GM12878 (cell line): Measurements from ENCODE around the gene C9orf153. TPM values are rescaled to one million over a fixed set of nuclear protein-coding genes. Genes with fewer than 3 reads are reported as not detected.

Experiments
- ATF3 ChIP-seq: IDR thresholded peaks from 2 replicates; pipeline ENCODE4 v1.6.1; 2011; ENCODE audit warnings: low read depth, mild to moderate bottlenecking, low read length, moderate library complexity, borderline replicate concordance; ENCODE audit errors: extremely low read depth
- BACH1 ChIP-seq: fragments of 450-650 bp; IDR thresholded peaks from 2 replicates; pipeline ENCODE4 v1.6.1; 2017; ENCODE audit warnings: mild to moderate bottlenecking, borderline replicate concordance
- CEBPZ ChIP-seq: fragments of 150-350 bp; IDR thresholded peaks from 2 replicates; pipeline ENCODE4 v1.6.1; 2016; ENCODE audit warnings: low read depth, low read length
- CREB1 ChIP-seq: IDR thresholded peaks from 2 replicates; pipeline ENCODE4 v1.6.1; 2012; ENCODE audit warnings: low read depth, mild to moderate bottlenecking, inconsistent platforms
- EED ChIP-seq: sonication (generic); IDR thresholded peaks from 2 replicates; pipeline ENCODE4 v1.6.1; 2016; ENCODE audit warnings: antibody characterized with exemption, low read depth
- FOXM1 ChIP-seq: IDR thresholded peaks from 2 replicates; pipeline ENCODE4 v1.6.1; 2012; ENCODE audit warnings: low read depth, mild to moderate bottlenecking, inconsistent platforms, low read length, moderate library complexity
- GATAD2B ChIP-seq: fragments of 450-650 bp; conservative IDR thresholded peaks from 2 replicates; pipeline ENCODE4 v1.6.1; 2017; ENCODE audit warnings: low read depth, mild to moderate bottlenecking, moderate library complexity
- HDGF ChIP-seq: fragments of 450-650 bp; IDR thresholded peaks from 2 replicates; pipeline ENCODE4 v1.6.1; 2016; ENCODE audit warnings: antibody characterized with exemption
- IKZF1 ChIP-seq: fragments of 450-650 bp; conservative IDR thresholded peaks from 2 replicates; pipeline ENCODE4 v1.6.1; 2017; ENCODE audit warnings: antibody characterized with exemption, mild to moderate bottlenecking
- MTA2 ChIP-seq: fragments of 450-650 bp; IDR thresholded peaks from 2 replicates; pipeline ENCODE4 v1.6.1; 2016; ENCODE audit warnings: low read depth, mild to moderate bottlenecking, moderate library complexity
- NFIC ChIP-seq: IDR thresholded peaks from 2 replicates; pipeline ENCODE4 v1.6.1; 2012; ENCODE audit warnings: low read depth, mild to moderate bottlenecking, inconsistent platforms, low read length, moderate library complexity
- PRDM15 ChIP-seq: fragments of 450-650 bp; formaldehyde crosslinking; IDR thresholded peaks from 2 replicates; pipeline ENCODE4 v1.4.0; 2020; ENCODE audit warnings: mild to moderate bottlenecking, moderate library complexity
- SIN3A ChIP-seq: IDR thresholded peaks from 2 replicates; pipeline ENCODE4 v1.6.1; 2012; ENCODE audit warnings: low read depth, low read length, improper control_type of control experiment
- SMAD5 ChIP-seq: IDR thresholded peaks from 2 replicates; pipeline ENCODE4 v1.6.1; 2016; ENCODE audit warnings: antibody characterized with exemption, low read depth
- SRF ChIP-seq, 2 experiments: IDR thresholded peaks; 2 replicates each; pipeline ENCODE4 v1.6.1; 2011; ENCODE audit warnings: low read depth in 2 of 2, low read length in 2 of 2, mild to moderate bottlenecking in 1 of 2, moderate library complexity in 1 of 2
- SUZ12 ChIP-seq: fragments of 200-600 bp; sonication (generic); IDR thresholded peaks from one replicate; pipeline ENCODE4 v1.6.1; 2018; ENCODE audit warnings: antibody characterized with exemption, mild to moderate bottlenecking; ENCODE audit not compliant: unreplicated experiment
- TCF12 ChIP-seq: IDR thresholded peaks from 2 replicates; pipeline ENCODE4 v1.6.1; 2011; ENCODE audit warnings: low read depth, mild to moderate bottlenecking, low read length
- TCF7 ChIP-seq: IDR thresholded peaks from 2 replicates; pipeline ENCODE4 v1.6.1; 2014; ENCODE audit warnings: antibody characterized with exemption, borderline replicate concordance
- ZBTB33 ChIP-seq: fragments of 450-650 bp; IDR thresholded peaks from 2 replicates; pipeline ENCODE4 v1.6.1; 2017; ENCODE audit warnings: mild to moderate bottlenecking
- ZNF24 ChIP-seq: fragments of 450-650 bp; IDR thresholded peaks from 2 replicates; pipeline ENCODE4 v1.6.1; 2017; ENCODE audit warnings: antibody characterized with exemption, mild to moderate bottlenecking
- ZNF274 ChIP-seq: IDR thresholded peaks from one replicate; pipeline ENCODE4 v1.8.0; 2011; ENCODE audit not compliant: insufficient read length, insufficient read depth
- ZSCAN29 ChIP-seq: fragments of 450-650 bp; IDR thresholded peaks from 2 replicates; pipeline ENCODE4 v1.6.1; 2017; ENCODE audit warnings: mild to moderate bottlenecking, moderate library complexity
- polyA plus RNA-seq, 11 experiments: library from polyadenylated mRNA; depleted of rRNA in 4 of 11; unstranded in 6 of 11; stranded (reverse) in 5 of 11; fragments of >200 nt; fragmentation: Nextera tagmentation in 4 of 11; fragmentation: Illumina TruSeq in 1 of 11; extraction: Ambion mirVana in 4 of 11; extraction: Trizol in 1 of 11; gene quantifications; 1 replicate in 1 of 11; 2 replicates in 10 of 11; pipeline versions ENCODE4 v1.2.1 to v1.2.3, GENCODE V29; 2011 to 2016; ENCODE audit warnings: inconsistent platforms in 2 of 11, missing spikeins in 2 of 11, low read depth in 1 of 11
- total RNA-seq, 4 experiments: library from RNA; depleted of rRNA in 3 of 4; stranded (reverse); fragments of >200 nt in 3 of 4; fragmentation: Illumina TruSeq in 1 of 4; extraction: Trizol in 1 of 4; gene quantifications; 2 replicates each; pipeline versions ENCODE4 v1.2.1 to v1.2.3, GENCODE V29; 2013 to 2021

Gene C9orf153
- total and polyA plus RNA-seq, 10 of the 15 experiments (the other 5 are each of a cell fraction or from before 2014, with no cell fraction given) = 0.03 to 1.2 (median 0.18) TPM; not detected in 1

- no peak for TF ChIP-seq CEBPZ
- peak; percentile 99 for TF ChIP-seq GATAD2B
- TF ChIP-seq SUZ12 = no peak
- TF ChIP-seq ZBTB33 = no peak
- no peak for TF ChIP-seq ZSCAN29
- peak; percentile 34; the same call in 1 of the 2 replicates for TF ChIP-seq NFIC
- no peak for TF ChIP-seq FOXM1
- TF ChIP-seq TCF7 = no peak
- TF ChIP-seq TCF12 = peak; percentile 88
- no peak for TF ChIP-seq PRDM15 (CRISPR knock-in tag)
- no peak for TF ChIP-seq HDGF
- no peak for TF ChIP-seq CREB1
- no peak for TF ChIP-seq ZNF24
- peak; percentile 54 for TF ChIP-seq EED
- TF ChIP-seq SRF (IDR thresholded peaks at IDR 0.05; ENCODE audit: low read depth in 2 of 2, low read length in 2 of 2) = no peak
- TF ChIP-seq BACH1 = no peak
- TF ChIP-seq ATF3 = no peak
- TF ChIP-seq SIN3A = no peak
- TF ChIP-seq SMAD5 = no peak
- peak; percentile 47; the same call in 1 of the 2 replicates for TF ChIP-seq IKZF1
- TF ChIP-seq MTA2 = no peak
- no peak for TF ChIP-seq ZNF274
Measured at GRCh38 chr9:86246752-86247161, 12.7 kb downstream of the C9orf153 start (continued).
